PFSK-1 (cell line): ENCODE results near the gene LRRFIP2.

Experiments
- FOXP2 ChIP-seq: optimal IDR thresholded peaks from 2 replicates; pipeline ENCODE3; 2011; ENCODE audit warnings: borderline replicate concordance, control low read depth, inconsistent platforms; ENCODE audit not compliant: insufficient read depth; ENCODE audit errors: extremely low read length, extremely low read depth
- POLR2AphosphoS5 ChIP-seq: IDR thresholded peaks from 2 replicates; pipeline ENCODE4 v1.6.1; 2012; ENCODE audit warnings: low read depth, mild to moderate bottlenecking, control low read depth, low read length, moderate library complexity
- SIN3A ChIP-seq: IDR thresholded peaks from 2 replicates; pipeline ENCODE4 v1.6.1; 2012; ENCODE audit warnings: mild to moderate bottlenecking, low read length, moderate library complexity, borderline replicate concordance; ENCODE audit not compliant: insufficient read depth
- TAF1 ChIP-seq: IDR thresholded peaks from 2 replicates; pipeline ENCODE4 v1.6.1; 2012; ENCODE audit warnings: low read length, control low read depth, borderline replicate concordance; ENCODE audit not compliant: insufficient read depth
- TF ChIP-seq, protein P1 (sequence below), 2 experiments: IDR thresholded peaks; 2 replicates each; pipeline versions ENCODE4 v1.6.1 to v1.8.0; 2011 to 2012; ENCODE audit warnings: low read depth in 2 of 2, low read length in 2 of 2, control low read depth in 1 of 2, inconsistent platforms in 1 of 2, mild to moderate bottlenecking in 1 of 2, moderate library complexity in 1 of 2; ENCODE audit not compliant: insufficient read depth in 1 of 2

Gene LRRFIP2

GRCh38 chr3:37030588-37030987 lies 143.8 kb downstream of the LRRFIP2 start:
- TF ChIP-seq SIN3A (no peak), TAF1 (no peak), FOXP2 (no peak), POLR2AphosphoS5 (no peak)
- TF ChIP-seq, protein P1, sequence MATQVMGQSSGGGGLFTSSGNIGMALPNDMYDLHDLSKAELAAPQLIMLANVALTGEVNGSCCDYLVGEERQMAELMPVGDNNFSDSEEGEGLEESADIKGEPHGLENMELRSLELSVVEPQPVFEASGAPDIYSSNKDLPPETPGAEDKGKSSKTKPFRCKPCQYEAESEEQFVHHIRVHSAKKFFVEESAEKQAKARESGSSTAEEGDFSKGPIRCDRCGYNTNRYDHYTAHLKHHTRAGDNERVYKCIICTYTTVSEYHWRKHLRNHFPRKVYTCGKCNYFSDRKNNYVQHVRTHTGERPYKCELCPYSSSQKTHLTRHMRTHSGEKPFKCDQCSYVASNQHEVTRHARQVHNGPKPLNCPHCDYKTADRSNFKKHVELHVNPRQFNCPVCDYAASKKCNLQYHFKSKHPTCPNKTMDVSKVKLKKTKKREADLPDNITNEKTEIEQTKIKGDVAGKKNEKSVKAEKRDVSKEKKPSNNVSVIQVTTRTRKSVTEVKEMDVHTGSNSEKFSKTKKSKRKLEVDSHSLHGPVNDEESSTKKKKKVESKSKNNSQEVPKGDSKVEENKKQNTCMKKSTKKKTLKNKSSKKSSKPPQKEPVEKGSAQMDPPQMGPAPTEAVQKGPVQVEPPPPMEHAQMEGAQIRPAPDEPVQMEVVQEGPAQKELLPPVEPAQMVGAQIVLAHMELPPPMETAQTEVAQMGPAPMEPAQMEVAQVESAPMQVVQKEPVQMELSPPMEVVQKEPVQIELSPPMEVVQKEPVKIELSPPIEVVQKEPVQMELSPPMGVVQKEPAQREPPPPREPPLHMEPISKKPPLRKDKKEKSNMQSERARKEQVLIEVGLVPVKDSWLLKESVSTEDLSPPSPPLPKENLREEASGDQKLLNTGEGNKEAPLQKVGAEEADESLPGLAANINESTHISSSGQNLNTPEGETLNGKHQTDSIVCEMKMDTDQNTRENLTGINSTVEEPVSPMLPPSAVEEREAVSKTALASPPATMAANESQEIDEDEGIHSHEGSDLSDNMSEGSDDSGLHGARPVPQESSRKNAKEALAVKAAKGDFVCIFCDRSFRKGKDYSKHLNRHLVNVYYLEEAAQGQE (IDR thresholded peaks at IDR 0.05; ENCODE audit: insufficient read depth in 1 of 2, low read depth in 2 of 2, low read length in 2 of 2) = no peak

- no peak for TF ChIP-seq SIN3A
- no peak for TF ChIP-seq POLR2AphosphoS5
- TF ChIP-seq, protein P1 (IDR thresholded peaks at IDR 0.05; ENCODE audit: insufficient read depth in 1 of 2, low read depth in 2 of 2, low read length in 2 of 2) = no peak
- no peak for TF ChIP-seq TAF1
- no peak for TF ChIP-seq FOXP2
These were observed 144.7 kb downstream of the LRRFIP2 start for GRCh38 chr3:37029516-37030163.

- TF ChIP-seq SIN3A (no peak), FOXP2 (no peak), POLR2AphosphoS5 (no peak), TAF1 (no peak)
- TF ChIP-seq, protein P1 (IDR thresholded peaks at IDR 0.05; ENCODE audit: insufficient read depth in 1 of 2, low read depth in 2 of 2, low read length in 2 of 2) = no peak
These were observed 145.3 kb downstream of the LRRFIP2 start for GRCh38 chr3:37029111-37029510.

DNA sequence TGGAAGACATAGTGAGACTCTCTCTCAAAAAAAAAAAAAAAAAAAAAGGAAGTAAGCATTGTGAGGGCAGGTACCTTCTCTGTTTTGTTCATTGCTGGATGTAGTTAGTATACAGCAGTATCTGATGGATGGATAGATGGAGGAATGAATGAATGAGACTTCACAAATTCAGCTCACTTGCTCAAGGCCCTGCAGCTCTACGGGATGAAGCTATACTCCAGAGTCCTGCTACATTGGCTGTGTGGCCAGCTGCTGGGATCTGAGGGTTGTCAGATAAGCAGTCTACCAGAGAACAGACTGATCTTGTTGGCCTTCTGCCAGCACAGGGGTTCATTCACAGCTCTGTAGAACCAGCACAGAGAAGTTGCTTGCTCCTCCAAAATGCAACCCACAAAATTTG lies 146.1 kb downstream of the LRRFIP2 start:
- TF ChIP-seq, protein P1 (IDR thresholded peaks at IDR 0.05; ENCODE audit: insufficient read depth in 1 of 2, low read depth in 2 of 2, low read length in 2 of 2) = no peak
- TF ChIP-seq TAF1 (no peak), FOXP2 (no peak), SIN3A (no peak), POLR2AphosphoS5 (no peak)

DNA sequence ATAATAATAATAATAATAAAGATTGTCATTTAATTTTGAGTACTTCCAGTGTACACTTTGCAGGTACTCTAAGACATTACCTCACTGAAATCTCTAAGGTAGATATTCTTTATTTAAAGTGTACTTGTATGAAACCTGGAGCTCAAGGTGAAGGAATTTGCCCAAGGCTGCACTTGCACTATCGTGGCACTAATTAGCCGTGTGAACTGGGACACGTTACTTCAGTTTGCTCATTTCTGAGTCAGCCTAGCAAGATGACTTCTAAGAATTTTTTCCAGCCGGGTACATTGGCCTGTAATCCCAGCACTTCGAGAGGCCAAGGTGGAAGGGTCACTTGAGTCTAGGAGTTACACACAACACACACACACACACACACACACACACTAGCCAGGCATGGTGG lies 147.5 kb downstream of the LRRFIP2 start:
- no peak for TF ChIP-seq POLR2AphosphoS5
- TF ChIP-seq TAF1 = no peak
- TF ChIP-seq, protein P1 (IDR thresholded peaks at IDR 0.05; ENCODE audit: insufficient read depth in 1 of 2, low read depth in 2 of 2, low read length in 2 of 2) = no peak
- no peak for TF ChIP-seq SIN3A
- no peak for TF ChIP-seq FOXP2
